HepG2 (cell line): Measurements from ENCODE around the gene CASKIN2. TPM values are rescaled to one million over a fixed set of nuclear protein-coding genes. Genes with fewer than 3 reads are reported as not detected.

ENCODE experiments used
- AKAP8 ChIP-seq: sonication (generic); formaldehyde crosslinking; IDR thresholded peaks from 2 replicates; pipeline ENCODE4 v1.5.1; 2020; ENCODE audit warnings: mild to moderate bottlenecking, missing genetic modification reagents
- HNF4G ChIP-seq, 2 experiments: sonication (generic) in 1 of 2; formaldehyde crosslinking in 1 of 2; IDR thresholded peaks; 2 replicates each; pipeline versions ENCODE4 v1.4.0 to v1.6.1; 2011 to 2020; ENCODE audit warnings: borderline replicate concordance in 2 of 2, low read depth in 2 of 2, mild to moderate bottlenecking in 2 of 2, low read length in 1 of 2, missing genetic modification reagents in 1 of 2, moderate library complexity in 1 of 2
- MBNL3 ChIP-seq: fragments of 250-450 bp; sonication (Bioruptor Pico); conservative IDR thresholded peaks from 2 replicates; pipeline ENCODE4 v1.8.0; 2022; ENCODE audit warnings: mild to moderate bottlenecking, inconsistent platforms
- SMAD9 ChIP-seq: sonication (generic); formaldehyde crosslinking; IDR thresholded peaks from 2 replicates; pipeline ENCODE4 v1.5.1; 2020; ENCODE audit warnings: mild to moderate bottlenecking, missing genetic modification reagents
- SYNCRIP ChIP-seq: fragments of 200-400 bp; formaldehyde crosslinking; IDR thresholded peaks from 2 replicates; pipeline ENCODE4 v1.6.1; 2018; ENCODE audit warnings: mild to moderate bottlenecking, low read depth, low read length; ENCODE audit not compliant: insufficient read depth
- YY1 ChIP-seq: IDR thresholded peaks from 2 replicates; pipeline ENCODE4 v1.6.1; 2011; ENCODE audit warnings: low read length, low read depth, moderate library complexity, mild to moderate bottlenecking; ENCODE audit not compliant: insufficient read depth, insufficient replicate concordance
- ZFP1 ChIP-seq: IDR thresholded peaks from 2 replicates; pipeline ENCODE4 v1.6.1; 2016
- ZFP36L2 ChIP-seq: sonication (generic); formaldehyde crosslinking; IDR thresholded peaks from 2 replicates; pipeline ENCODE4 v1.4.0; 2020; ENCODE audit warnings: missing genetic modification reagents
- ZFP37 ChIP-seq: sonication (generic); formaldehyde crosslinking; IDR thresholded peaks from 2 replicates; pipeline ENCODE4 v1.4.0; 2020; ENCODE audit warnings: missing genetic modification reagents, borderline replicate concordance
- ZNF136 ChIP-seq: sonication (generic); formaldehyde crosslinking; IDR thresholded peaks from 2 replicates; pipeline ENCODE4 v1.8.1; 2022; ENCODE audit warnings: low read depth, mild to moderate bottlenecking, moderate library complexity, missing genetic modification reagents
- ZNF225 ChIP-seq: sonication (generic); formaldehyde crosslinking; IDR thresholded peaks from 2 replicates; pipeline ENCODE4 v1.4.0; 2020; ENCODE audit warnings: mild to moderate bottlenecking, missing genetic modification reagents
- ZNF468 ChIP-seq: sonication (generic); formaldehyde crosslinking; IDR thresholded peaks from 2 replicates; pipeline ENCODE4 v1.8.0; 2022; ENCODE audit warnings: mild to moderate bottlenecking, moderate library complexity, missing genetic modification reagents
- ZNF629 ChIP-seq: sonication (generic); formaldehyde crosslinking; conservative IDR thresholded peaks from 2 replicates; pipeline ENCODE4 v1.5.0; 2020; ENCODE audit warnings: missing genetic modification reagents
- polyA plus RNA-seq, 8 experiments: library from polyadenylated mRNA; depleted of rRNA in 3 of 8; stranded (reverse) in 7 of 8; unstranded in 1 of 8; fragments of >200 nt; fragmentation: Illumina TruSeq in 4 of 8; extraction: Trizol in 4 of 8; gene quantifications; 2 replicates each; pipeline versions ENCODE4 v1.2.1 to v1.2.3, GENCODE V29; 2011 to 2016; ENCODE audit warnings: low read depth in 4 of 8, missing spikeins in 1 of 8, mixed read lengths in 1 of 8; ENCODE audit not compliant: insufficient read depth in 1 of 8
- total RNA-seq, 5 experiments: library from RNA; depleted of rRNA; stranded (reverse); fragments of >200 nt; fragmentation: Illumina TruSeq; extraction: Trizol; gene quantifications; 2 replicates each; pipeline ENCODE4 v1.2.3, GENCODE V29; 2016; ENCODE audit warnings: low read depth in 1 of 5
- TF ChIP-seq, protein P1 (sequence below): sonication (generic); formaldehyde crosslinking; conservative IDR thresholded peaks from 2 replicates; pipeline ENCODE4 v1.4.0; 2020; ENCODE audit warnings: missing genetic modification reagents
- TF ChIP-seq, protein P2 (sequence below): IDR thresholded peaks from 2 replicates; pipeline ENCODE4 v1.6.1; 2016; ENCODE audit warnings: low read depth, missing genetic modification reagents, missing compliant biosample characterization
- TF ChIP-seq, protein P3 (sequence below): sonication (generic); formaldehyde crosslinking; IDR thresholded peaks from 2 replicates; pipeline ENCODE4 v1.4.0; 2020; ENCODE audit warnings: missing genetic modification reagents, borderline replicate concordance

Gene CASKIN2
- total and polyA plus RNA-seq, 2 of the 13 experiments (the other 11 are each of a cell fraction or from before 2014, with no cell fraction given), result 5.2 to 7.8 TPM

DNA sequence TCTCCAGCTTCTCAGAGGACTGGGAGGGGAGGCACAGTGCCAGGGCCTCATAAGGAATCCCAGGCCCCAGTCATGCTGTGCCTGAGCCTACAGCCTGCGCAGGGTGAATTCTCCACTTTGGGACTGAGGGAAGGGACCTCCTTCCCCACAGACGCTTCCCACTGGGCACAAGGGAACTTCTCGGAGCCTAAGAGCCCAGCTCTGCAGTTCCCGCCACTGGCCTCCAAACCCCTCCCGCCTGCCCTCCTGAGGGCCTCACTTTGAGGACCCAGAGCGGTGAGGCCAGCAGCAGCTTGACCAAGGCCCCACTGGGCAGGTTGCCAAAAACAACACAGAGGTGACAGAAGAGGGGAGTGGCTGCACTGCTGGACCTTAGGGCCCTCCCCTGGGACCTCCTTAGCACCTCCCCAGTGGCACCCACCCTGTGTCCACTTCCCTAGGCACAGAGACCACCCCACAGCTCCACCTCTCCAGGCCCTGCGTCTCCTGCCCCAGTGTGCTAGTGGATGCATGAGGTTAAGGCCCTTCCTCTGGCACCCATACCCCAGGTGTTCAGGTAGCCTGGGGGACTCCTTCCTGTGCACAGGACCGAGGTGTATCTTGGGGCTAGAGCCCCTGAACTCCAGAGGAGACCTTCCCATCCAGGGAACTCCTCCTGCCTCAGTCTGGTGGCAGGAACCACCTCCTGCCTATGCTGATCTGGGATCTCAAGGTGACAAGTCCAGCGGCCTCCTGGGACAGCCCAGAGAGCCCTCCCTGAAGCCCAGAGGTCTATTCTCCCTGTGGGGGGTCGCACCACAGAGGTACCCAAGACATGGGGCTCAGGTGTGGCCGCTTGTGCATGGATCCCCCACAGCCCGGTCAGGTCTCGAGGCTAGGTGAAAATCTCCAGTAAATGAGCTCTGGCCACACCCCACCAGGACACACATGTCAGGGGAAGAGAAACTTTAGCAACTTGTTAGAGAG, 3.4 kb downstream of the CASKIN2 start (continued):
- TF ChIP-seq YY1 (peak; percentile 54), MBNL3 (CRISPR knock-in tag) (no peak), ZNF225 (CRISPR knock-in tag) (0 out of 2 replicates have a peak, but pooled peaks have one; percentile 21), HNF4G (IDR thresholded peaks at IDR 0.05; ENCODE audit: borderline replicate concordance, low read depth, low read length) (peak; percentile 84), HNF4G (CRISPR knock-in tag; IDR thresholded peaks at IDR 0.05; ENCODE audit: borderline replicate concordance, low read depth) (no peak; the same call in 1 of the 2 replicates), AKAP8 (CRISPR knock-in tag) (no peak), ZNF136 (CRISPR knock-in tag) (0 out of 2 replicates have a peak, but pooled peaks have one; percentile 74), ZFP37 (CRISPR knock-in tag) (peak; percentile 72; the same call in 1 of the 2 replicates), ZNF629 (CRISPR knock-in tag) (peak; percentile 68; the same call in 1 of the 2 replicates), SYNCRIP (no peak), ZFP36L2 (CRISPR knock-in tag) (no peak), SMAD9 (CRISPR knock-in tag) (no peak), ZFP1 (peak; percentile 46; the same call in 1 of the 2 replicates), ZNF468 (CRISPR knock-in tag) (no peak)
- TF ChIP-seq, protein P1, sequence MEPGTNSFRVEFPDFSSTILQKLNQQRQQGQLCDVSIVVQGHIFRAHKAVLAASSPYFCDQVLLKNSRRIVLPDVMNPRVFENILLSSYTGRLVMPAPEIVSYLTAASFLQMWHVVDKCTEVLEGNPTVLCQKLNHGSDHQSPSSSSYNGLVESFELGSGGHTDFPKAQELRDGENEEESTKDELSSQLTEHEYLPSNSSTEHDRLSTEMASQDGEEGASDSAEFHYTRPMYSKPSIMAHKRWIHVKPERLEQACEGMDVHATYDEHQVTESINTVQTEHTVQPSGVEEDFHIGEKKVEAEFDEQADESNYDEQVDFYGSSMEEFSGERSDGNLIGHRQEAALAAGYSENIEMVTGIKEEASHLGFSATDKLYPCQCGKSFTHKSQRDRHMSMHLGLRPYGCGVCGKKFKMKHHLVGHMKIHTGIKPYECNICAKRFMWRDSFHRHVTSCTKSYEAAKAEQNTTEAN (CRISPR knock-in tag), result 0 out of 2 replicates have a peak, but pooled peaks have one; percentile 57
- TF ChIP-seq, protein P2, sequence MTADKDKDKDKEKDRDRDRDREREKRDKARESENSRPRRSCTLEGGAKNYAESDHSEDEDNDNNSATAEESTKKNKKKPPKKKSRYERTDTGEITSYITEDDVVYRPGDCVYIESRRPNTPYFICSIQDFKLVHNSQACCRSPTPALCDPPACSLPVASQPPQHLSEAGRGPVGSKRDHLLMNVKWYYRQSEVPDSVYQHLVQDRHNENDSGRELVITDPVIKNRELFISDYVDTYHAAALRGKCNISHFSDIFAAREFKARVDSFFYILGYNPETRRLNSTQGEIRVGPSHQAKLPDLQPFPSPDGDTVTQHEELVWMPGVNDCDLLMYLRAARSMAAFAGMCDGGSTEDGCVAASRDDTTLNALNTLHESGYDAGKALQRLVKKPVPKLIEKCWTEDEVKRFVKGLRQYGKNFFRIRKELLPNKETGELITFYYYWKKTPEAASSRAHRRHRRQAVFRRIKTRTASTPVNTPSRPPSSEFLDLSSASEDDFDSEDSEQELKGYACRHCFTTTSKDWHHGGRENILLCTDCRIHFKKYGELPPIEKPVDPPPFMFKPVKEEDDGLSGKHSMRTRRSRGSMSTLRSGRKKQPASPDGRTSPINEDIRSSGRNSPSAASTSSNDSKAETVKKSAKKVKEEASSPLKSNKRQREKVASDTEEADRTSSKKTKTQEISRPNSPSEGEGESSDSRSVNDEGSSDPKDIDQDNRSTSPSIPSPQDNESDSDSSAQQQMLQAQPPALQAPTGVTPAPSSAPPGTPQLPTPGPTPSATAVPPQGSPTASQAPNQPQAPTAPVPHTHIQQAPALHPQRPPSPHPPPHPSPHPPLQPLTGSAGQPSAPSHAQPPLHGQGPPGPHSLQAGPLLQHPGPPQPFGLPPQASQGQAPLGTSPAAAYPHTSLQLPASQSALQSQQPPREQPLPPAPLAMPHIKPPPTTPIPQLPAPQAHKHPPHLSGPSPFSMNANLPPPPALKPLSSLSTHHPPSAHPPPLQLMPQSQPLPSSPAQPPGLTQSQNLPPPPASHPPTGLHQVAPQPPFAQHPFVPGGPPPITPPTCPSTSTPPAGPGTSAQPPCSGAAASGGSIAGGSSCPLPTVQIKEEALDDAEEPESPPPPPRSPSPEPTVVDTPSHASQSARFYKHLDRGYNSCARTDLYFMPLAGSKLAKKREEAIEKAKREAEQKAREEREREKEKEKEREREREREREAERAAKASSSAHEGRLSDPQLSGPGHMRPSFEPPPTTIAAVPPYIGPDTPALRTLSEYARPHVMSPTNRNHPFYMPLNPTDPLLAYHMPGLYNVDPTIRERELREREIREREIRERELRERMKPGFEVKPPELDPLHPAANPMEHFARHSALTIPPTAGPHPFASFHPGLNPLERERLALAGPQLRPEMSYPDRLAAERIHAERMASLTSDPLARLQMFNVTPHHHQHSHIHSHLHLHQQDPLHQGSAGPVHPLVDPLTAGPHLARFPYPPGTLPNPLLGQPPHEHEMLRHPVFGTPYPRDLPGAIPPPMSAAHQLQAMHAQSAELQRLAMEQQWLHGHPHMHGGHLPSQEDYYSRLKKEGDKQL (CRISPR knock-in tag), result peak; percentile 78
- TF ChIP-seq, protein P3, sequence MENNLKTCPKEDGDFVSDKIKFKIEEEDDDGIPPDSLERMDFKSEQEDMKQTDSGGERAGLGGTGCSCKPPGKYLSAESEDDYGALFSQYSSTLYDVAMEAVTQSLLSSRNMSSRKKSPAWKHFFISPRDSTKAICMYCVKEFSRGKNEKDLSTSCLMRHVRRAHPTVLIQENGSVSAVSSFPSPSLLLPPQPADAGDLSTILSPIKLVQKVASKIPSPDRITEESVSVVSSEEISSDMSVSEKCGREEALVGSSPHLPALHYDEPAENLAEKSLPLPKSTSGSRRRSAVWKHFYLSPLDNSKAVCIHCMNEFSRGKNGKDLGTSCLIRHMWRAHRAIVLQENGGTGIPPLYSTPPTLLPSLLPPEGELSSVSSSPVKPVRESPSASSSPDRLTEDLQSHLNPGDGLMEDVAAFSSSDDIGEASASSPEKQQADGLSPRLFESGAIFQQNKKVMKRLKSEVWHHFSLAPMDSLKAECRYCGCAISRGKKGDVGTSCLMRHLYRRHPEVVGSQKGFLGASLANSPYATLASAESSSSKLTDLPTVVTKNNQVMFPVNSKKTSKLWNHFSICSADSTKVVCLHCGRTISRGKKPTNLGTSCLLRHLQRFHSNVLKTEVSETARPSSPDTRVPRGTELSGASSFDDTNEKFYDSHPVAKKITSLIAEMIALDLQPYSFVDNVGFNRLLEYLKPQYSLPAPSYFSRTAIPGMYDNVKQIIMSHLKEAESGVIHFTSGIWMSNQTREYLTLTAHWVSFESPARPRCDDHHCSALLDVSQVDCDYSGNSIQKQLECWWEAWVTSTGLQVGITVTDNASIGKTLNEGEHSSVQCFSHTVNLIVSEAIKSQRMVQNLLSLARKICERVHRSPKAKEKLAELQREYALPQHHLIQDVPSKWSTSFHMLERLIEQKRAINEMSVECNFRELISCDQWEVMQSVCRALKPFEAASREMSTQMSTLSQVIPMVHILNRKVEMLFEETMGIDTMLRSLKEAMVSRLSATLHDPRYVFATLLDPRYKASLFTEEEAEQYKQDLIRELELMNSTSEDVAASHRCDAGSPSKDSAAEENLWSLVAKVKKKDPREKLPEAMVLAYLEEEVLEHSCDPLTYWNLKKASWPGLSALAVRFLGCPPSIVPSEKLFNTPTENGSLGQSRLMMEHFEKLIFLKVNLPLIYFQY, result no peak
